ENCODE measurements around the gene PXN. TPM values are rescaled to one million over a fixed set of nuclear protein-coding genes. Genes with fewer than 3 reads are reported as not detected.
"Not testable (repeated sequence)": the region's sequence is repeated elsewhere in the genome, so short reads cannot be mapped to it uniquely, and the experiment has no call there.

PXN gene
- total and polyA plus RNA-seq, 8 donors: 27.2 to 129 (median 49.0) TPM

DNA sequence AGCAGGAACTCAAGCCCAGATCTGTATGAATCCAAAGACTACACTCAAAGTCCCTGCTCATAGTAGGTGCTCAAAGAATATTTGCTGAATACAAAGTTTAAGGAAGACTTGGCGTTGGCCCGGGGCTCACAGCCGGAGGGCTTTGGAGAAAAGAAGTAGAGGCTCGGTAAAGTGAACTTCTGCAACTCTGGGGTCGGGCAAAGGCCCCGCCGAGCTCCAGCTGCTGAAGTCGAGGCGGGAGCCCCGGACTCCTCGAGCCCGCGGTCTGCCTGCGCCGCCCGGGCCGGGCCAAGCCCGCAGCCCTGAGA lies 71.3 kb downstream of the PXN start:
- TF ChIP-seq POLR2AphosphoS5 (IDR thresholded peaks at IDR 0.05): no peak
- Histone ChIP-seq H3K36me3 (peaks cover 46 to 61% (median 51%) of the 10 kb centered on the region in 4 donors), H3K4me3 (peak overlapping the region; percentile 74 to 99 (median 96)), H3K9me3 (no peaks in the 10 kb centered on the region), H3K4me1 (peaks cover 51 to 77% (median 62%) of the 10 kb centered on the region in 4 donors), H3K27ac (peak overlapping the region; percentile 76 to 90 (median 87)), H3K27me3 (no peaks in the 10 kb centered on the region)
- DNase-seq: no peak
- 0 to 1% (median 0%) methylated on average over 18 of the region's 18 CpGs for WGBS, 5 donors
- intact Hi-C loops (cut with DNase I; ENCODE audit: low total_unique reads): no loop called here

DNA sequence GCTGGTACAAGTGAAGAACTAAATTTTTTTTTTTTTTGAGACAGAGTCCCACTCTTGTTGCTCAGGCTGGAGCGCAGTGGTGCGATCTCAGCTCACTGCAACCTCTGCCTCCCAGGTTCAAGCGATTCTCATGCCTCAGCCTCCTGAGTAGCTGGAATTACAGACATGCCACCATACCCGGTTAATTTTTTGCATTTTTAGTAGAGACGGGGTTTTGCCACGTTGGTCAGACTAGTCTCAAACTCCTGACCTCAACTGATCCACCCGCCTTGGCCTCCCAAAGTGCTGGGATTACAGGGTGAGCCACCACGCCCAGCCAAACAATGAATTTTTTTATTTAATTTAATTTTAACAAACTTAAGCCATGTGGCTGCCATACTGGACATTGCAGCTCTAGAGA lies 72.2 kb downstream of the PXN start:
- H3K4me1 ChIP-seq: peaks cover 42 to 68% (median 54%) of the 10 kb centered on the region in 4 donors
- H3K27me3 ChIP-seq; intact Hi-C loops (cut with DNase I; ENCODE audit: low total_unique reads); DNase-seq; H3K9me3 ChIP-seq; H3K27ac ChIP-seq: not testable (repeated sequence)
- 60 to 76% (median 65%) methylated on average over 8 of the region's 8 CpGs for WGBS, 5 donors
- peaks cover 45 to 61% (median 51%) of the 10 kb centered on the region in 4 donors for H3K36me3 ChIP-seq
- H3K4me3 ChIP-seq: peak overlapping the region; percentile 74 to 99 (median 96)

DNA sequence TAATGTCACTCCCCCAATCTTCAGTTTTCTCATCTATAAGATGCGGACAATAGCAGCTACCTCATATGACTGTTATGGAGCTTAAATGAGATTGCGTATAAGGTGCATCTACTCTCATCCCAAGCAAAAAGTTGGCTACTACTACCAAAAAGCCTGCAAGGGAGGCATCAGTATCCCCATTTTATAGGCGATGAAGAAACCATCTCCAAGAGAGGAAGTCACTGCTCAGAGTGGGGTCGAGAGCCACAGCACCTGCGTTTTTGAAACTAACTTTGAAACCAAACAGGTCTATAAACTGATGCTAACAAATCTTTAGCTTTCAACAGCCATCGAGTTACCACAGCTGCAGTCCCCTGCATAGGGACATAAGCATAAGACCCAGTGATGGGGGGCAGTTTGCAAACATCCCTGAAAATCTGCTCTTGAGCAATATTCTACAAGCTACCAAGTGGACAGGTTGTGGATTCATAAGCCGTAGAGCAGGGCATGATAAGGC lies 74.5 kb downstream of the PXN start:
- Histone ChIP-seq H3K36me3 (peaks cover 37 to 61% (median 51%) of the 10 kb centered on the region in 4 donors), H3K27ac (no peak overlapping the region), H3K27me3 (no peaks in the 10 kb centered on the region), H3K9me3 (no peaks in the 10 kb centered on the region), H3K4me1 (peaks cover 26 to 47% (median 38%) of the 10 kb centered on the region in 4 donors), H3K4me3 (no peak overlapping the region)
- TF ChIP-seq, protein P1, sequence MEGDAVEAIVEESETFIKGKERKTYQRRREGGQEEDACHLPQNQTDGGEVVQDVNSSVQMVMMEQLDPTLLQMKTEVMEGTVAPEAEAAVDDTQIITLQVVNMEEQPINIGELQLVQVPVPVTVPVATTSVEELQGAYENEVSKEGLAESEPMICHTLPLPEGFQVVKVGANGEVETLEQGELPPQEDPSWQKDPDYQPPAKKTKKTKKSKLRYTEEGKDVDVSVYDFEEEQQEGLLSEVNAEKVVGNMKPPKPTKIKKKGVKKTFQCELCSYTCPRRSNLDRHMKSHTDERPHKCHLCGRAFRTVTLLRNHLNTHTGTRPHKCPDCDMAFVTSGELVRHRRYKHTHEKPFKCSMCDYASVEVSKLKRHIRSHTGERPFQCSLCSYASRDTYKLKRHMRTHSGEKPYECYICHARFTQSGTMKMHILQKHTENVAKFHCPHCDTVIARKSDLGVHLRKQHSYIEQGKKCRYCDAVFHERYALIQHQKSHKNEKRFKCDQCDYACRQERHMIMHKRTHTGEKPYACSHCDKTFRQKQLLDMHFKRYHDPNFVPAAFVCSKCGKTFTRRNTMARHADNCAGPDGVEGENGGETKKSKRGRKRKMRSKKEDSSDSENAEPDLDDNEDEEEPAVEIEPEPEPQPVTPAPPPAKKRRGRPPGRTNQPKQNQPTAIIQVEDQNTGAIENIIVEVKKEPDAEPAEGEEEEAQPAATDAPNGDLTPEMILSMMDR (IDR thresholded peaks at IDR 0.05): no peak
- TF ChIP-seq POLR2A (IDR thresholded peaks at IDR 0.05) (no peak), EP300 (IDR thresholded peaks at IDR 0.05) (no peak), POLR2AphosphoS5 (IDR thresholded peaks at IDR 0.05) (no peak)
- 59 to 80% (median 66%) methylated on average over 7 of the region's 7 CpGs for WGBS, 5 donors
- no peak for DNase-seq
- intact Hi-C loops (cut with DNase I; ENCODE audit: low total_unique reads): no loop called here

DNA sequence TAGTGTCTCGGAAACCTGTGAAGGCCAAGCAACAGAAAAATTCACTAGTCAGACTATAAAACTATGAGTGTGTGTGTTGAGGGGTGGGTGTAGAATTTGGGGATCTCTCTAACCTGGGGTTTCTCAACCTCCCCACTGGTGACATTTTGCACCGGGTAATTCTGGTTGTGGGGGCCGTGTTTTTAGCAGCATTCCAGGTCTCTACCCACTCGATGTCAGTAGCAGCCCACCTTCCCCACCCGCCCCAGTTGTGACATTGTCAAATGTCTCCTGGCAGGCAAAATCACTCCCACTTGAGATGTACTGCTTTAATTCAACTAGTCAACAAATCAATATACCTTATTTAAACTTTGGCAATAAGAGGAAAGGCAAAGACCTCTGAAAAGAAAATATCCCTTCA lies 75.1 kb downstream of the PXN start:
- Histone ChIP-seq H3K4me3 (no peak overlapping the region), H3K4me1 (peaks cover 20 to 41% (median 33%) of the 10 kb centered on the region in 4 donors)

DNA sequence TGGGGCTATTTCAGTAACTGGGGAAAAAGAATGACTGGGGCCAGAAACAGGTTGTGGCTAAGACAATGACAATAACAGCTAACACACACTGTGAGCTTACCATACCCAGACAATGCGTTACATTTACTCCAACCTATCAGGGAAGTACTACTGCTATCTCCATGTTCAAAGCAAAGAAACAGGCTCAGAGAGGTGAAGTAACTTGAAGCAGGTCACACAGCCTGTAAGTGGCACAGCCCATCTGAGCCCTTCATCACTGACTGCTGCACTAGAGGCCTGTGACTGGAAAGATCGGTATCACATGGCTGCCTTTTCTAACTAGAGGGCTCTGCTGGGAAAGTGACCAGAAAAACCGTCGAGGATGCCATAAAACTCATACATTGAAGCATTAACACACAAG lies 78.9 kb downstream of the PXN start:
- no peaks in the 10 kb centered on the region for H3K9me3 ChIP-seq
- WGBS, 5 donors: 88 to 96% (median 92%) methylated on average over 4 of the region's 4 CpGs
- DNase-seq: no peak
- peaks cover 70 to 94% (median 90%) of the 10 kb centered on the region in 4 donors for H3K36me3 ChIP-seq
- intact Hi-C loops (cut with DNase I; ENCODE audit: low total_unique reads): no loop called here
- TF ChIP-seq POLR2AphosphoS5 (IDR thresholded peaks at IDR 0.05) (no peak), EP300 (IDR thresholded peaks at IDR 0.05) (no peak), POLR2A (IDR thresholded peaks at IDR 0.05) (no peak)
- TF ChIP-seq, protein P1 (IDR thresholded peaks at IDR 0.05): no peak
- no peak overlapping the region for H3K27ac ChIP-seq
- H3K4me3 ChIP-seq: no peak overlapping the region
- H3K27me3 ChIP-seq: no peaks in the 10 kb centered on the region
- H3K4me1 ChIP-seq: peaks cover 0 to 20% (median 4%) of the 10 kb centered on the region in 4 donors

More for the DNA sequence above, 75.1 kb downstream of the PXN start:
- TF ChIP-seq POLR2AphosphoS5 (IDR thresholded peaks at IDR 0.05): no peak
- Histone ChIP-seq H3K27me3 (no peaks in the 10 kb centered on the region), H3K27ac (no peak overlapping the region), H3K36me3 (peaks cover 37 to 63% (median 53%) of the 10 kb centered on the region in 4 donors), H3K9me3 (no peaks in the 10 kb centered on the region)
- intact Hi-C loops (cut with DNase I; ENCODE audit: low total_unique reads): no loop called here
- no peak for DNase-seq
- 84 to 94% (median 90%) methylated on average over 5 of the region's 5 CpGs for WGBS, 5 donors

DNA sequence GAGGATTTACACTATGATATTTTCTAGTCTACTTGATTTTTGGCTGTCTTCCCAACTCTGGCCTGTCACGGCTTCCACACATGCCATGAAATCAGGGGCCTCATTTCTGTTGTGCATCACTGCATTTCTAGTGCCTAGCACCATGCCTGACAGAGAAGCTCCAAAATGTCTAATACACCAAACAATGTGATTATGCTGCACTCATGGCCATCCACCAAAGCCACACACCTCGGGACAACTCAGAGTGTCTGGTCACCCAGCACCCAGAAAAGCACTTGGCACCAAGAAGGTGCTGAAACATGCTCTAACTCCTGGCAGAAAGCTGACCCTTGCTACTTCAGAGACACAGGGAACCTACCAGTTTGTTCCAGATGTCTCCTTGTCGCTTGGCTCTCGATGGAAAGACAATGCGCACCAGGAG lies 82.3 kb downstream of the PXN start:
- H3K4me3 ChIP-seq: no peak overlapping the region
- no peak overlapping the region for H3K27ac ChIP-seq
- H3K36me3 ChIP-seq: peaks cover 66 to 100% (median 100%) of the 10 kb centered on the region in 4 donors
- H3K9me3 ChIP-seq: no peaks in the 10 kb centered on the region
- DNase-seq: no peak
- no peak for TF ChIP-seq POLR2A (IDR thresholded peaks at IDR 0.05)
- TF ChIP-seq POLR2AphosphoS5 (IDR thresholded peaks at IDR 0.05): no peak
- TF ChIP-seq EP300 (IDR thresholded peaks at IDR 0.05): no peak
- TF ChIP-seq, protein P1 (IDR thresholded peaks at IDR 0.05): no peak
- intact Hi-C loops (cut with DNase I; ENCODE audit: low total_unique reads): no loop called here
- no peaks in the 10 kb centered on the region for H3K27me3 ChIP-seq
- H3K4me1 ChIP-seq: peaks cover 0 to 10% (median 3%) of the 10 kb centered on the region in 4 donors
- WGBS, 5 donors: 87 to 93% (median 92%) methylated on average over 5 of the region's 5 CpGs

Data from stomach (tissue), 9 donors.